SHP77 treated with DMSO at 0.1 percent for 48 hours (cell line): Measurements from ENCODE around the gene ATAD1.
"Not testable (repeated sequence)": the region's sequence is repeated elsewhere in the genome, so short reads cannot be mapped to it uniquely, and the experiment has no call there.

ENCODE experiments used
- DNase-seq: peaks from one replicate; lab custom pipeline; 2025; lab: John Stamatoyannopoulos, UW

ATAD1 gene

GRCh38 chr10:87817609-87818504 lies at the start of gene ATAD1:
TSS of gene ATAD1 (minus strand) at chr10:87818226. CDS start at chr10:87814599, 3,627 bp downstream.
- peak; percentile 36 for DNase-seq

- DNase-seq: no peak
These were observed 49.4 kb upstream of the ATAD1 start for GRCh38 chr10:87867453-87867852.

- no peak for DNase-seq
These were observed 48.5 kb upstream of the ATAD1 start for GRCh38 chr10:87866412-87866974.

GRCh38 chr10:87865241-87865881 lies 47.3 kb upstream of the ATAD1 start:
- no peak for DNase-seq

- no peak for DNase-seq
These were observed 46.6 kb upstream of the ATAD1 start for GRCh38 chr10:87864496-87865059.

GRCh38 chr10:87863951-87864495 lies 46.0 kb upstream of the ATAD1 start:
- DNase-seq: not testable (repeated sequence)

GRCh38 chr10:87863053-87863943 lies 45.3 kb upstream of the ATAD1 start, which contains the start of the genes KLLN and PTEN:
TSS of gene KLLN (minus strand) at chr10:87863533. CDS start at chr10:87862487, 1,046 bp downstream.
TSS of gene PTEN (plus strand) at chr10:87863625. CDS start at chr10:87864470, 845 bp downstream.
- no peak for DNase-seq

- DNase-seq: no peak
These were observed 44.6 kb upstream of the ATAD1 start for GRCh38 chr10:87862679-87863052.

- no peak for DNase-seq
These were observed 44.1 kb upstream of the ATAD1 start for GRCh38 chr10:87861953-87862678.

- no peak for DNase-seq
These were observed 43.5 kb upstream of the ATAD1 start for GRCh38 chr10:87861566-87861952.

GRCh38 chr10:87860816-87861403 lies 42.9 kb upstream of the ATAD1 start:
- DNase-seq: no peak

GRCh38 chr10:87860156-87860795 lies 42.2 kb upstream of the ATAD1 start:
- DNase-seq: no peak

- DNase-seq: not testable (repeated sequence)
These were observed 37.6 kb upstream of the ATAD1 start for GRCh38 chr10:87855665-87856064.

GRCh38 chr10:87855247-87855646 lies 37.2 kb upstream of the ATAD1 start:
- DNase-seq: not testable (repeated sequence)

GRCh38 chr10:87852089-87852488 lies 34.1 kb upstream of the ATAD1 start:
- no peak for DNase-seq

GRCh38 chr10:87850742-87851205 lies 32.7 kb upstream of the ATAD1 start:
- no peak for DNase-seq

GRCh38 chr10:87849001-87849400 lies 31.0 kb upstream of the ATAD1 start:
- DNase-seq: no peak

GRCh38 chr10:87847550-87847949 lies 29.5 kb upstream of the ATAD1 start:
- no peak for DNase-seq

- not testable (repeated sequence) for DNase-seq
These were observed 28.7 kb upstream of the ATAD1 start for GRCh38 chr10:87846711-87847110.
